HPDE6-E6E7 (cell line): ENCODE measurements around the gene WWTR1.

ENCODE experiments used
- DNase-seq: peaks from one replicate; pipeline ENCODE4 v3.0.0; 2011; ENCODE audit warnings: missing footprints; ENCODE audit errors: extremely low spot score

WWTR1 gene

GRCh38 chr3:149623824-149624223, 34.0 kb downstream of the WWTR1 start:
- DNase-seq, result no peak

- no peak for DNase-seq
Observed at GRCh38 chr3:149621218-149622005, 36.4 kb downstream of the WWTR1 start.

DNA sequence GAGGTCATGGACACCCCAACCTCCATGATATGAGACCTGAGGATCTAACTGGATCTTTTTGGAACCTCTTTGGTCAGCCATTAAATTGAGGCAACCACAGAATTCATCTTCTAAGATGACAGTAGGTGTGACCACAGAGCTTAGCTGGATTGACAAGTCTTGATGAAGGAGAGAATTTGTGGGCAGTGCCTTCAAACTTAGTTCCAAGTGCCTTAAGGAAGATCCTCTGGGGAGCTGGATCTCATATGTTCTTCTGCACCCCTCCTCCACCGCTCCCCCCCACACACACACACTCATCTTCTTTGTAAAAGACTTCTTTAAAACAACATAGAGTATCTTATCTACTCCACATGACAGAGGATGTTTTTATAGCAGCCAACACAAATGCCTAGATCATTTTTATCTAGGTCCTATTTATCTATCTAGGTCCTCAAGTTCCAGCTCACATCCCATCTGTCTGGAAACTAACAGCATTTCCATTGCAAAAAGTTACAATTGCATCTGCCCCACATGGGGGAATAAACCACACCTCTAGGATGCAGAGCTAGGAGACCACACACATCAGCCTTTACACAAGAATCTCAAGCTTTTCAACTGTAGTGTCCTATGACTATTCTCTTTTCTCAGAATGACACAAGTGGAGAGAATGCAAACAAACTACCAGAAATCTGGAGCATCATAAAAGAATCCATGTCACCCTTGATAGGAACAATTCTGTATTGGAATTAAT, 37.4 kb downstream of the WWTR1 start:
- DNase-seq, result no peak

- no peak for DNase-seq
Observed at GRCh38 chr3:149619136-149619535, 38.7 kb downstream of the WWTR1 start.

DNA sequence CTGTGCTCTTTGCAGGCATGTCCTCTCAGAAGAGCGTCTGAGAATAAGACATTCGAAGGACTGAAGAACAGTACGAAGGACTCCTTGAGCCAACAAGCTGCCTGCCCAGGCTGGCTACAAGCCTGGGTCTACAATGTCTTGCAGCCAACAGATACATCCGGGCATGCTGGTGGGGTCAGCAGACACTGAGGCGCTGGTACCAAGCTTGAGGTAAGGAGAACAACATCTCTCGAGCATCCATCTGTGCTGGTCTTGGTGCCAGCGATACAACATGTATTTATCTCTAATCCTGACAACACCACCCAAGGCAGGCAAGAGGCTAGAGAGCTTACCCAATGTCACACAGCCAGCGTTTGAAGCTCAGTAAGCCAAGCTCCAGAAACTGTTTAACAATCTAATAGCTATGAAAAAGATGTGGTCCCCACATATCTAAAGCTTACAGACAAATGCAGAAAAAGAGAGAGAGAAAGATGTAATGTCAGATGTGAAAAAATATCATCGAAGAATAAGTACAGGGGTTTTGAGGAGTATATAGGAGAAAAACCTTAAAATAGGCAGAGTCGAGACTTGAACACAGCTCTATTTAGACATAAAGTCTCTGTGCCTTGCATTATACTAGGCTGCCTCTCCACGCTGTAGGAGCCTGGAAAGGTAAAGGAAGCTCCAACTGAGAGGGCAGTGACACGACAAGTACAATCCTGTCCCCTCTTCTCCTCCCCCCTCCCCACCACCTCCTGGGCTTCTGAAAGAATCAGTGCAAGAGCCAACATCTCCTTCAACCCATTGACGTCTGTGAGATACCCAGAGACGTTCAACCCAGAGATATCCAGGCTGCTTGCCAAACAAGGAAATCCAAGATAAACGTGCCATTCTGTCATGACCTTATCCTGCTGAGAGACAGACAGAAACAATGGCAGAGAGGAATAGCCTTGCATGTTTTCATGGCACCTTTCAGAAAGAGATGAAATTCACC, 39.4 kb downstream of the WWTR1 start:
- peak; percentile 29 for DNase-seq

DNA sequence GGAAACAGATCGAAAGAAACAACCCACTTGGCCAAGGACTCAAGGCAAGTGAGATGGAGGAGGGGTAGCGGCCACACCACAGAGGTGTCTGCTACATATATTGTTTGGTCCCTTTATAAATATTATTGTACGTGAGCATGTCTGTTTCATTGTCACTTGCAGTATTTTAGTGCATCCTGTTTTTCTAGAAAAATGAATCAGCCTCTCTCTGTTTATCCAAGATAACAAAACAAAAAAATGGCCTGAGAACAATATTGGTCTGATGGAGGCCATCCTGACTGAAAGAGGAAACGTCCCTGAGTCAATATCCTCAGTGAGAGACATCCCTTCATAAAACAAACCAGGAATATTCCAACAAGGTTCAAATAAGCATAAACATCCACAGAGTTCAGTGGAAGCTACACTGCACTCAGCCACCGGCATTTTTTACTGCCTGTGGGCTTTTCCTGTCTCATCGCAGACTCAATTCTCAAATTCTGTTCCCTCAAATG, 42.0 kb downstream of the WWTR1 start:
- no peak for DNase-seq

GRCh38 chr3:149613988-149614387, 43.8 kb downstream of the WWTR1 start:
- no peak for DNase-seq

- no peak for DNase-seq
Observed at GRCh38 chr3:149612456-149612855, 45.4 kb downstream of the WWTR1 start.

DNA sequence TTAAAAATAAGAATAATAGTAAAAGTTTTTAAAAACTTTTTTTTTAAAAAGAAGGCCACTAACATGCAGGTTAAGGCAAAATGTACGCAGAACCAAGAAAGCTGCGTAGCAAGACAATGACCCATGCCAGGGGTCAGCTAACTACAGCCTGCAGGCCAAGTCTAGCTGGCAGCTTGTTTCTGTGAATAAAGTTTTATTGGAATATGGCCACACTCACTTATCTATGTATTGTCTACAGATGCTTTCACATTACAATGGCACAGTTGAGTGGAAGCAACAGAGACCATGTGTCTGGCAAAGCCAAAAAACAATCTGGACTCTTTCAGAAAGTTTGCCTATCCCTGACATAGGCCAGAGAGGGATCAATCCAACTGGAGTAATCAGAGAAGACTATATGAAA, 46.7 kb downstream of the WWTR1 start:
- no peak for DNase-seq

DNA sequence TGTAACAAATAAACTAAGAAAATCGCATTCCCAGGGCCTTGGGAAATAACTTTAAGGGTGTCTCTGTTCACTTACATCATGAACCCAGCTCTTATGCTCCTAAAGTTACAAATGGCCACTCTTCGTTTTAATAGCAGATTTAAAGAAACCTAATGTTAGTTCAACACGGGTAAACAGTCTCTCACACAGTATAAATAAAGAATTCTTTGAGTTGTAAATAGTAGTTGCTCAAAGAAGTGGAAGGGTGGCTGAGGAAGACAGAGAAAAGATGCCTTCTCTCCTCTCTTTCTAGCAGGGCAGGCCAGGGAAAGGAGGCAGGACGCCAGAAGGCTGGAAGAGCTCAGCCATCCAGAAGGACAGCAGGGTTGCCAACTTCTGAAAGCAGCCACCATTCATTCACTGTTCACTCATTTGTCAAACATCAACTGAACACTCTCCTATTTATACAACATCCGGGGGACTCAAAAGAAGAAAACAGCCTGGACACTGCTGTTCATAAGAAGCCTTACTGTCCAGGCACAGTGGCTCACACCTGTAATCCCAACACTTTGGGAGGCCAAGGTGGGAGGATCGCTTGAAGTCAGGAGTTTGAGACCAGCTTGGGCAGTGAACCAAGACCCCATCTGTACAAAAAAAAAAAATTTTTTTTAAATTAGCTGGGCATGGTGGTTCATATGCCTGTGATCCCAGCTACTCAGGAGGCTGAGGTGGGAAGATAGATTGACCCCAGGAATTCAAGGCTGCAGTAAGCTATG, 47.3 kb downstream of the WWTR1 start:
- no peak for DNase-seq

- no peak for DNase-seq
Observed at GRCh38 chr3:149609595-149609994, 48.2 kb downstream of the WWTR1 start.

GRCh38 chr3:149608987-149609386, 48.8 kb downstream of the WWTR1 start:
- DNase-seq, result no peak

- DNase-seq, result no peak
Observed at GRCh38 chr3:149605902-149606301, 51.9 kb downstream of the WWTR1 start.

- no peak for DNase-seq
Observed at GRCh38 chr3:149604125-149604875, 53.5 kb downstream of the WWTR1 start.

DNA sequence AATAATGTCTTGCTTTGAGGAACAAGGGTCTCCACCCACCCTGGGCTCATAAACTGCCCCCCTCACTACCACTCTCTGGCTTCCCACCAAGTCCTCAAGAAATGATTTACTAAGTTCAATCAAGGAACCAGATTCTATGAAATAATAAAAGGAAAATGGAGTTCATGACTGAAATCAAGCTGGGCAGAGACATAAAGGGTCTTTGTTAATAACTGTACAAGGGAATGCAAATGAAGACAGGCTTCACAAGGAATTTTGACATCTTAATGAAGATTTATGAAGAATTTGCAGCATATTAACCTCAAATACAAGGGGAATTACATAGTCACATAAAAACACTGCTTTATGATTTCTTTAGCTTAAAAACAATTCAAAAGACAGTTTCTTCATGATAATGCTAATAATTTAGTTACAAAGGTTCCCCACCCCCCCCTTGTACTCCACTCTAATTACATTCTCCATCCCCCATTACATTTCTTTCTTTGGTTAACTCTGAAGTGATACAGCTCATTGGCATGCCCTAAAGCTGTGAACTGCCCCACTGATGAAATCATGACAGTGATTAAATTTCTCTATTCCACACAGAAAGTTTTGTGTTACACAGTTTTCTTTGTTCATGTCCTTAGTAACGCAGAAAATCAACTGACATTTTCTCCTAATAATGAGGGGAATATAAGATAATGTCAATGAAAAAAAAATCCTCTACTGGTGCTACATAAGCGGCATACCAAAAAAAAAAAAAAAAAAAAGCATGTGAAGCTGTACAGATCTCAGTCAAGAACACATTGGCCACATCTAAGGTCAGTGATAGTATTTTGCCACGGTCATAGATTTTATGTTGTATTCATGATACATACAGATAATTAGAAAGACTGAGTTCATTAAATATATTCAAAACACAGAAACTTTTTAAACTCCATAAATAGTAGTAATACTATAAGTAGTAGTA, 54.4 kb downstream of the WWTR1 start:
- DNase-seq, result no peak

DNA sequence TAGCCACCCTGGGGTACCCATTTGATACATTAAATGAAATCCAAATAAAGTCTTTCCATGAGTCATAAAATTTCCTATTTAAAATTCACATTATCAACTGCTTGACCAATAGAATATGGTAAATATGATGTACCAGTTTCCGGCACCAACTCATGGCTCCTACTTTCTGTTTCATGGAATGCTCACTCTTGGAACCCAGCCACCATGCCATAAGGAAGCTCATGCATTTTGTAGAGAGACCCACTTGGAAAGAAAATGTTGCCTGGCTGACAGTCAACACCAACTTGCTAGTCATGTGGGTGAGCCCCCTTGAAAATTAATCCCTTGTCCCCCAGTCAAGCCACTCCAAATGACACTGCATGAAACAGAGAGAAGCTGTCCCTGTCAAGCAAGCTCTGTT, 57.2 kb downstream of the WWTR1 start:
- DNase-seq, result no peak

GRCh38 chr3:149599236-149599635, 58.6 kb downstream of the WWTR1 start:
- no peak for DNase-seq

DNA sequence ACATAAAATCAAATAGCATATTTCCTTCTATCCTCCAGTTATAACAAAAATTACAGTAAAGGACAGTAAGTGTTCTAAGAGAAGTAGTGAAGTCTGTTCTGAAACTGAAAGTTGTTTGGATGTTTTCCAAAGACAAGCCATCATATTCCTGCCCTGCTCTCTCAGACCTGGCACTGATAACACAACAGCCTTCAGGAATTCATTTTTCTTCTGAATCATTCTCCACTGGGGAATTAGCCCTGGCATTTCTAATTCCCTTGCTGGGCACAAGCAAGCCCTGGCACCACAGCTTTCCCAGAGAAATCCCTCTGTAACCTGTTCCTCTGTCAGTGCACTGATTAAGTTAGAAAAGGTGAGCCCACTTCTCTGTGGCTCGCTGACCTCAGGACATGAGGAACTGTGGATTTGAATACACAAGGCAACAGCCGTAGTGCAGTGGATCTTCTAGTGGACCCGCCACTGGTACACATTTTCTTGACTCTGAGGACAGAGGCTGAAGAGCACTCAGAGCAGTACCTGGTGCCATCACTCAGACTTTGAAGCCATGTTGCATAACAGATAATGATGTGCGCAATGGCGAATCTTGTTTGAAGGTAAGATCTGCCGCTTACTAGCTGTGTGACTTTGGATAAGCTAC, 61.6 kb downstream of the WWTR1 start:
- DNase-seq, result no peak
